HEK293T (cell line): ENCODE results near the gene HOXC4.

Source experiments
- CTCF ChIA-PET: fragments of 350-600 bp; formaldehyde crosslinking; extraction: SDS; loops from one replicate; lab custom pipeline; 2021; ENCODE audit warnings: antibody characterized with exemption, inconsistent platforms; lab: Yijun Ruan, JAX
- POLR2A ChIA-PET: fragments of 350-600 bp; formaldehyde crosslinking; extraction: SDS; loops from one replicate; lab custom pipeline; 2020; ENCODE audit warnings: antibody characterized with exemption, inconsistent platforms; lab: Yijun Ruan, JAX
- DNase-seq: peaks from one replicate; pipeline ENCODE4 v3.0.0; 2012; ENCODE audit warnings: mixed read lengths; ENCODE audit errors: extremely low spot score
- ARNT ChIP-seq: fragments of 450-650 bp; IDR thresholded peaks from 2 replicates; pipeline ENCODE4 v1.6.1; 2017; ENCODE audit warnings: mild to moderate bottlenecking
- BHLHE40 ChIP-seq: fragments of 450-650 bp; IDR thresholded peaks from 2 replicates; pipeline ENCODE4 v1.6.1; 2016; ENCODE audit warnings: mild to moderate bottlenecking, moderate library complexity, borderline replicate concordance
- CTBP1 ChIP-seq: fragments of 450-650 bp; IDR thresholded peaks from 2 replicates; pipeline ENCODE4 v1.6.1; 2016; ENCODE audit warnings: borderline replicate concordance
- ELF4 ChIP-seq: fragments of 450-650 bp; IDR thresholded peaks from 2 replicates; pipeline ENCODE4 v1.6.1; 2017; ENCODE audit warnings: antibody characterized with exemption
- FOXA1 ChIP-seq: fragments of 450-650 bp; IDR thresholded peaks from 2 replicates; pipeline ENCODE4 v1.6.1; 2016; ENCODE audit warnings: mild to moderate bottlenecking
- FOXK2 ChIP-seq: fragments of 450-650 bp; IDR thresholded peaks from 2 replicates; pipeline ENCODE4 v1.6.1; 2016; ENCODE audit warnings: mild to moderate bottlenecking
- FOXM1 ChIP-seq: fragments of 450-650 bp; IDR thresholded peaks from 2 replicates; pipeline ENCODE4 v1.6.1; 2017; ENCODE audit warnings: mild to moderate bottlenecking, borderline replicate concordance
- HDGF ChIP-seq: fragments of 450-650 bp; IDR thresholded peaks from 2 replicates; pipeline ENCODE4 v1.6.1; 2017; ENCODE audit warnings: antibody characterized with exemption, borderline replicate concordance
- L3MBTL2 ChIP-seq: fragments of 450-650 bp; conservative IDR thresholded peaks from 2 replicates; pipeline ENCODE4 v1.6.1; 2016; ENCODE audit warnings: mild to moderate bottlenecking
- LEF1 ChIP-seq: fragments of 450-650 bp; IDR thresholded peaks from 2 replicates; pipeline ENCODE4 v1.6.1; 2017; ENCODE audit warnings: mild to moderate bottlenecking, borderline replicate concordance
- NFRKB ChIP-seq: fragments of 450-650 bp; IDR thresholded peaks from 2 replicates; pipeline ENCODE4 v1.6.1; 2016; ENCODE audit warnings: mild to moderate bottlenecking, moderate library complexity
- PKNOX1 ChIP-seq: fragments of 450-650 bp; IDR thresholded peaks from 2 replicates; pipeline ENCODE4 v1.6.1; 2016
- SP1 ChIP-seq: fragments of 450-650 bp; IDR thresholded peaks from 2 replicates; pipeline ENCODE4 v1.6.1; 2017
- SUZ12 ChIP-seq: fragments of 450-650 bp; IDR thresholded peaks from 2 replicates; pipeline ENCODE4 v1.6.1; 2016; ENCODE audit warnings: mild to moderate bottlenecking
- TARDBP ChIP-seq: fragments of 450-650 bp; IDR thresholded peaks from 2 replicates; pipeline ENCODE4 v1.6.1; 2016
- ZNF384 ChIP-seq: fragments of 450-650 bp; IDR thresholded peaks from 2 replicates; pipeline ENCODE4 v1.6.1; 2016

Gene HOXC4

GRCh38 chr12:54030889-54031471 is 22.7 kb upstream of the HOXC4 start:
- no peak for DNase-seq
- CTCF ChIA-PET: interaction anchor here (0.6 to 2.7 kb wide), 10 partner anchors 8 to 170 kb away, joined by 3 to 26 read pairs (median 5); partner anchors contain the start of gene HOXC10
- POLR2A ChIA-PET: interaction anchor here (1.4 kb wide), 1 partner anchor 23 kb away, joined by 5 read pairs; the partner anchor contains the start of gene HOXC4
- TF ChIP-seq CTBP1: no peak

- ChIA-PET CTCF (interaction anchor here (0.6 to 2.7 kb wide), 16 partner anchors 8 to 170 kb away, joined by 3 to 26 read pairs (median 5); partner anchors contain the start of genes HOXC10 and HOXC9), POLR2A (interaction anchor here (0.9 to 1.4 kb wide), 2 partner anchors 23 to 25 kb away, joined by 3 to 5 read pairs; partner anchors contain the start of gene HOXC4)
- TF ChIP-seq ZNF384: no peak
- no peak for TF ChIP-seq ARNT
- no peak for TF ChIP-seq PKNOX1
- TF ChIP-seq LEF1: no peak
- no peak for TF ChIP-seq FOXM1
- no peak for TF ChIP-seq BHLHE40
- no peak for TF ChIP-seq TARDBP
- no peak for TF ChIP-seq SUZ12
- no peak for TF ChIP-seq CTBP1
- no peak for TF ChIP-seq FOXK2
- TF ChIP-seq HDGF: no peak
- TF ChIP-seq NFRKB: no peak
- TF ChIP-seq FOXA1: no peak
- no peak for TF ChIP-seq SP1
- TF ChIP-seq L3MBTL2: no peak
- DNase-seq: no peak
Observed at GRCh38 chr12:54031480-54031879, 22.2 kb upstream of the HOXC4 start.

GRCh38 chr12:54032086-54032619 is 21.5 kb upstream of the HOXC4 start:
- POLR2A ChIA-PET: interaction anchor here (0.9 to 1.8 kb wide), 8 partner anchors 15 to 157 kb away, joined by 3 to 8 read pairs (median 4); partner anchors contain the start of genes HOXC4, HOXC8 and SMUG1
- CTCF ChIA-PET: interaction anchor here (0.6 to 2.7 kb wide), 22 partner anchors 11 to 226 kb away, joined by 3 to 26 read pairs (median 5); partner anchors contain the start of genes HOXC10, HOXC8 and HOXC9
- no peak for DNase-seq
- TF ChIP-seq NFRKB: no peak
- TF ChIP-seq SP1: no peak
- TF ChIP-seq SUZ12: no peak
- no peak for TF ChIP-seq CTBP1
- TF ChIP-seq ZNF384: no peak
- TF ChIP-seq BHLHE40: no peak
- TF ChIP-seq PKNOX1: no peak
- TF ChIP-seq ELF4: no peak
- TF ChIP-seq L3MBTL2: no peak
- TF ChIP-seq FOXM1: no peak
- TF ChIP-seq FOXA1: no peak
- TF ChIP-seq LEF1: no peak
- TF ChIP-seq FOXK2: no peak

- peak; percentile 68 for DNase-seq
- CTCF ChIA-PET: interaction anchor here (0.6 to 2.7 kb wide), 27 partner anchors 11 to 335 kb away, joined by 3 to 26 read pairs (median 5); partner anchors contain the start of genes HOXC10, HOXC8, HOXC9 and SMUG1
- TF ChIP-seq NFRKB (no peak), HDGF (no peak), PKNOX1 (peak; percentile 79), SUZ12 (no peak), ZNF384 (peak; percentile 100), CTBP1 (peak; percentile 71), FOXA1 (no peak), ELF4 (no peak), LEF1 (no peak), ARNT (no peak)
- POLR2A ChIA-PET: interaction anchor here (0.7 to 1.8 kb wide), 12 partner anchors 16 to 175 kb away, joined by 3 to 8 read pairs (median 4); partner anchors contain the start of genes HOXC4, HOXC8 and SMUG1
Observed at GRCh38 chr12:54032627-54033100, 21.0 kb upstream of the HOXC4 start, which contains the start of gene HOXC5. Gene HOXC5 (plus strand): TSS chr12:54033050. CDS start chr12:54033123, 73 bp downstream.

GRCh38 chr12:54033106-54033979 is 20.3 kb upstream of the HOXC4 start:
- TF ChIP-seq SP1: no peak
- TF ChIP-seq CTBP1: peak; percentile 100
- TF ChIP-seq ELF4: no peak
- TF ChIP-seq NFRKB: no peak
- TF ChIP-seq FOXA1: no peak
- TF ChIP-seq HDGF: no peak
- TF ChIP-seq ARNT: peak; percentile 96
- TF ChIP-seq SUZ12: no peak
- peak; percentile 98 for TF ChIP-seq ZNF384
- peak; percentile 90; the same call in 1 of the 2 replicates for TF ChIP-seq FOXM1
- peak; percentile 70 for TF ChIP-seq L3MBTL2
- peak; percentile 96 for TF ChIP-seq PKNOX1
- peak; percentile 96 for TF ChIP-seq LEF1
- no peak for TF ChIP-seq FOXK2
- TF ChIP-seq TARDBP: no peak; the same call in 1 of the 2 replicates

More at GRCh38 chr12:54033106-54033979, 20.3 kb upstream of the HOXC4 start:
- peak; percentile 61 for DNase-seq
- CTCF ChIA-PET: interaction anchor here (0.7 to 2.7 kb wide), 18 partner anchors 12 to 335 kb away, joined by 3 to 26 read pairs (median 5); partner anchors contain the start of genes HOXC10, HOXC8 and SMUG1
- POLR2A ChIA-PET: interaction anchor here (0.7 to 2.1 kb wide), 12 partner anchors 16 to 175 kb away, joined by 3 to 8 read pairs (median 4); partner anchors contain the start of genes HOXC4, HOXC8 and SMUG1
